ENCODE results near the gene ARMS2. TPM values are rescaled to one million over a fixed set of nuclear protein-coding genes. Genes with fewer than 3 reads are reported as not detected.

Gene ARMS2
- total RNA-seq, 1 donor from 2014 or later = not detected

GRCh38 chr10:122421742-122422141, 32.7 kb upstream of the ARMS2 start:
- H3K4me3 Mint-ChIP-seq (ENCODE audit: unreplicated experiment) = no peak overlapping the region
- Histone ChIP-seq H4K20me1 (ENCODE audit: insufficient read depth, low read length) (no peaks in the 10 kb centered on the region), H3K27ac (ENCODE audit: low read depth, low read length) (no peak overlapping the region), H3K79me2 (ENCODE audit: insufficient read depth, low read length) (no peaks in the 10 kb centered on the region), H3K4me2 (ENCODE audit: low read length) (no peak overlapping the region), H2AFZ (ENCODE audit: low read depth, low read length) (no peak overlapping the region), H3K9me3 (ENCODE audit: insufficient read depth, low read depth, low read length) (no peaks in the 10 kb centered on the region), H3K4me1 (ENCODE audit: insufficient read depth, low read length) (peaks cover 3% of the 10 kb centered on the region), H3K27me3 (ENCODE audit: insufficient read depth, low read length) (no peaks in the 10 kb centered on the region), H3K9ac (ENCODE audit: low read length) (no peak overlapping the region), H3K4me3 (ENCODE audit: insufficient read depth, low read depth, low read length) (no peak overlapping the region), H3K36me3 (ENCODE audit: insufficient read depth, low read length) (peaks cover 3% of the 10 kb centered on the region)
- peaks cover 2% of the 10 kb centered on the region for H3K36me3 Mint-ChIP-seq (ENCODE audit: low read depth, unreplicated experiment)
- H3K27me3 Mint-ChIP-seq (ENCODE audit: low read depth, unreplicated experiment) = no peaks in the 10 kb centered on the region
- DNase-seq (ENCODE audit: low read depth) = no peak
- no peak for FAIRE-seq
- H3K4me1 Mint-ChIP-seq (ENCODE audit: low read depth, unreplicated experiment) = peaks cover 6% of the 10 kb centered on the region
- H3K9me3 Mint-ChIP-seq (ENCODE audit: unreplicated experiment) = no peaks in the 10 kb centered on the region
- TF ChIP-seq EZH2 (IDR thresholded peaks at IDR 0.05; ENCODE audit: insufficient read depth, low read length) (no peak), CTCF (IDR thresholded peaks at IDR 0.05; ENCODE audit: insufficient read depth, low read depth, low read length) (no peak)
- H3K27ac Mint-ChIP-seq (ENCODE audit: unreplicated experiment) = no peak overlapping the region

- Histone ChIP-seq H3K79me2 (ENCODE audit: insufficient read depth, low read length) (no peaks in the 10 kb centered on the region), H3K27ac (ENCODE audit: low read depth, low read length) (no peak overlapping the region), H3K4me1 (ENCODE audit: insufficient read depth, low read length) (peaks cover 3% of the 10 kb centered on the region), H3K36me3 (ENCODE audit: insufficient read depth, low read length) (peaks cover 3% of the 10 kb centered on the region), H4K20me1 (ENCODE audit: insufficient read depth, low read length) (no peaks in the 10 kb centered on the region), H3K27me3 (ENCODE audit: insufficient read depth, low read length) (no peaks in the 10 kb centered on the region), H3K4me2 (ENCODE audit: low read length) (no peak overlapping the region), H3K4me3 (ENCODE audit: insufficient read depth, low read depth, low read length) (no peak overlapping the region), H2AFZ (ENCODE audit: low read depth, low read length) (no peak overlapping the region), H3K9me3 (ENCODE audit: insufficient read depth, low read depth, low read length) (no peaks in the 10 kb centered on the region), H3K9ac (ENCODE audit: low read length) (no peak overlapping the region)
- peaks cover 2% of the 10 kb centered on the region for H3K36me3 Mint-ChIP-seq (ENCODE audit: low read depth, unreplicated experiment)
- H3K4me3 Mint-ChIP-seq (ENCODE audit: unreplicated experiment) = no peak overlapping the region
- H3K9me3 Mint-ChIP-seq (ENCODE audit: unreplicated experiment) = no peaks in the 10 kb centered on the region
- H3K4me1 Mint-ChIP-seq (ENCODE audit: low read depth, unreplicated experiment) = peaks cover 6% of the 10 kb centered on the region
- no peaks in the 10 kb centered on the region for H3K27me3 Mint-ChIP-seq (ENCODE audit: low read depth, unreplicated experiment)
- TF ChIP-seq CTCF (IDR thresholded peaks at IDR 0.05; ENCODE audit: insufficient read depth, low read depth, low read length) (no peak), EZH2 (IDR thresholded peaks at IDR 0.05; ENCODE audit: insufficient read depth, low read length) (no peak)
- FAIRE-seq (no peak), DNase-seq (ENCODE audit: low read depth) (no peak)
- no peak overlapping the region for H3K27ac Mint-ChIP-seq (ENCODE audit: unreplicated experiment)
Observed at GRCh38 chr10:122422266-122422989, 32.0 kb upstream of the ARMS2 start.

- Mint-ChIP-seq H3K27ac (ENCODE audit: unreplicated experiment) (no peak overlapping the region), H3K4me3 (ENCODE audit: unreplicated experiment) (no peak overlapping the region), H3K4me1 (ENCODE audit: low read depth, unreplicated experiment) (peaks cover 6% of the 10 kb centered on the region), H3K27me3 (ENCODE audit: low read depth, unreplicated experiment) (no peaks in the 10 kb centered on the region), H3K36me3 (ENCODE audit: low read depth, unreplicated experiment) (peaks cover 2% of the 10 kb centered on the region), H3K9me3 (ENCODE audit: unreplicated experiment) (no peaks in the 10 kb centered on the region)
- H3K36me3 ChIP-seq (ENCODE audit: insufficient read depth, low read length) = peaks cover 3% of the 10 kb centered on the region
- no peak for TF ChIP-seq CTCF (IDR thresholded peaks at IDR 0.05; ENCODE audit: insufficient read depth, low read depth, low read length)
- TF ChIP-seq EZH2 (IDR thresholded peaks at IDR 0.05; ENCODE audit: insufficient read depth, low read length) = no peak
- no peaks in the 10 kb centered on the region for H3K79me2 ChIP-seq (ENCODE audit: insufficient read depth, low read length)
- H4K20me1 ChIP-seq (ENCODE audit: insufficient read depth, low read length) = no peaks in the 10 kb centered on the region
- FAIRE-seq (no peak), DNase-seq (ENCODE audit: low read depth) (no peak)
- no peak overlapping the region for H3K4me2 ChIP-seq (ENCODE audit: low read length)
- no peak overlapping the region for H3K9ac ChIP-seq (ENCODE audit: low read length)
- no peak overlapping the region for H3K4me3 ChIP-seq (ENCODE audit: insufficient read depth, low read depth, low read length)
- H3K27me3 ChIP-seq (ENCODE audit: insufficient read depth, low read length) = no peaks in the 10 kb centered on the region
- H3K27ac ChIP-seq (ENCODE audit: low read depth, low read length) = no peak overlapping the region
- H2AFZ ChIP-seq (ENCODE audit: low read depth, low read length) = no peak overlapping the region
- no peaks in the 10 kb centered on the region for H3K9me3 ChIP-seq (ENCODE audit: insufficient read depth, low read depth, low read length)
- peaks cover 3% of the 10 kb centered on the region for H3K4me1 ChIP-seq (ENCODE audit: insufficient read depth, low read length)
Observed at GRCh38 chr10:122424059-122424458, 30.4 kb upstream of the ARMS2 start.
